CD14-positive monocyte (primary cell): ENCODE results near the gene CAMKK2. TPM values are rescaled to one million over a fixed set of nuclear protein-coding genes. Genes with fewer than 3 reads are reported as not detected.
A peak's percentile ranks its signal among the peaks of the same experiment; 100 is the strongest.

Experiments used
- DNase-seq, 3 donors: peaks; one replicate each; pipeline ENCODE4 v3.0.0-alpha.2; 2011 to 2022
- H2AFZ ChIP-seq: 2 replicates; pipeline ENCODE4 v1.6.0; 2012; ENCODE audit warnings: mild to moderate bottlenecking, low read depth, low read length, inconsistent platforms; ENCODE audit not compliant: insufficient read depth, poor library complexity, severe bottlenecking
- H3K27ac ChIP-seq, 2 donors: 1 replicate in 1 of 2; 2 replicates in 1 of 2; pipeline ENCODE4 v1.5.1; 2012 to 2013; ENCODE audit warnings: low read length in 2 of 2, control low read depth in 1 of 2, inconsistent platforms in 1 of 2, low read depth in 1 of 2, mild to moderate bottlenecking in 1 of 2
- H3K27me3 ChIP-seq, 2 donors: one replicate each; pipeline versions ENCODE4 v1.6.0 to v1.6.1; 2011 to 2013; ENCODE audit warnings: low read length in 2 of 2; ENCODE audit not compliant: control insufficient read depth in 2 of 2, insufficient read depth in 2 of 2
- H3K36me3 ChIP-seq, 2 donors: replicated peaks in 1 of 2; 1 replicate in 1 of 2; 2 replicates in 1 of 2; pipeline versions ENCODE4 v1.5.1 to v1.6.1; 2012 to 2013; ENCODE audit warnings: low read length in 2 of 2, control low read depth in 1 of 2, inconsistent platforms in 1 of 2, mild to moderate bottlenecking in 1 of 2; ENCODE audit not compliant: insufficient read depth in 2 of 2, control insufficient read depth in 1 of 2
- H3K4me1 ChIP-seq, 2 donors: 1 replicate in 1 of 2; 2 replicates in 1 of 2; pipeline versions ENCODE4 v1.5.1 to v1.6.1; 2012 to 2013; ENCODE audit warnings: low read length in 2 of 2, control low read depth in 1 of 2, inconsistent platforms in 1 of 2, mild to moderate bottlenecking in 1 of 2, moderate library complexity in 1 of 2; ENCODE audit not compliant: insufficient read depth in 2 of 2, control insufficient read depth in 1 of 2
- H3K4me2 ChIP-seq: replicated peaks from 2 replicates; pipeline ENCODE3; 2012; ENCODE audit warnings: low read length, moderate library complexity, mild to moderate bottlenecking; ENCODE audit not compliant: poor library complexity, severe bottlenecking; ENCODE audit errors: extremely low read depth
- H3K4me3 ChIP-seq, 3 experiments: fragments of 200-600 bp in 1 of 3; sonication (generic) in 1 of 3; replicated peaks in 1 of 3; 1 replicate in 2 of 3; 2 replicates in 1 of 3; pipeline ENCODE4 v1.5.1; 2011 to 2013; ENCODE audit warnings: low read length in 3 of 3, mild to moderate bottlenecking in 3 of 3, control low read depth in 2 of 3, low read depth in 2 of 3, inconsistent platforms in 1 of 3, moderate library complexity in 1 of 3
- H3K79me2 ChIP-seq: 2 replicates; pipeline ENCODE4 v1.6.0; 2012; ENCODE audit warnings: mild to moderate bottlenecking, control low read depth, inconsistent platforms, low read length, moderate library complexity; ENCODE audit not compliant: insufficient read depth
- H3K9ac ChIP-seq: 2 replicates; pipeline ENCODE4 v1.6.0; 2017; ENCODE audit warnings: low read length, mild to moderate bottlenecking; ENCODE audit not compliant: insufficient read depth, poor library complexity, severe bottlenecking
- H3K9me3 ChIP-seq, 2 donors: replicated peaks in 1 of 2; 1 replicate in 1 of 2; 2 replicates in 1 of 2; pipeline versions ENCODE4 v1.5.1 to v1.6.1; 2012 to 2013; ENCODE audit warnings: low read length in 2 of 2, control low read depth in 1 of 2; ENCODE audit not compliant: control insufficient read depth in 1 of 2, insufficient read depth in 1 of 2
- H4K20me1 ChIP-seq: 2 replicates; pipeline ENCODE4 v1.6.0; 2012; ENCODE audit warnings: mild to moderate bottlenecking, low read length, control low read depth, moderate library complexity; ENCODE audit not compliant: insufficient read depth
- H3K27ac Mint-ChIP-seq, 7 donors: one replicate each; pipeline ENCODE4 v1.8.0; 2020; ENCODE audit warnings: mild to moderate bottlenecking in 7 of 7, mixed read lengths in 7 of 7, moderate library complexity in 6 of 7, inconsistent platforms in 2 of 7
- H3K27me3 Mint-ChIP-seq, 3 donors: one replicate each; pipeline ENCODE4 v1.8.0; 2021 to 2022; ENCODE audit warnings: low read depth in 3 of 3, mild to moderate bottlenecking in 3 of 3, mixed read lengths in 3 of 3, moderate library complexity in 3 of 3, inconsistent platforms in 1 of 3
- H3K36me3 Mint-ChIP-seq, 2 donors: one replicate each; pipeline ENCODE4 v1.8.0; 2020; ENCODE audit warnings: mixed read lengths in 2 of 2, inconsistent platforms in 1 of 2, mild to moderate bottlenecking in 1 of 2
- H3K4me1 Mint-ChIP-seq: one replicate; pipeline ENCODE4 v1.8.0; 2020; ENCODE audit warnings: mild to moderate bottlenecking, mixed read lengths
- H3K4me3 Mint-ChIP-seq, 2 donors: one replicate each; pipeline ENCODE4 v1.8.0; 2020; ENCODE audit warnings: mild to moderate bottlenecking in 2 of 2, mixed read lengths in 2 of 2, moderate library complexity in 1 of 2
- H3K9me3 Mint-ChIP-seq, 7 donors: one replicate each; pipeline ENCODE4 v1.8.0; 2020 to 2022; ENCODE audit warnings: mixed read lengths in 7 of 7, mild to moderate bottlenecking in 6 of 7, moderate library complexity in 6 of 7, inconsistent platforms in 2 of 7
- WGBS: methylation state at CpG from one replicate; pipeline ENCODE4 v1.1.5; 2013; ENCODE audit warnings: missing lambda C conversion rate; ENCODE audit not compliant: insufficient coverage; 5-methylcytosine and 5-hydroxymethylcytosine counted together
- intact Hi-C, 2 donors: fragments of 100-400 bp; cut with micrococcal nuclease; formaldehyde crosslinking; loops; one replicate each; pipeline versions ENCODE4 v1.15.0 to v1.15.1; 2023
- polyA plus RNA-seq, 3 donors: library from polyadenylated mRNA; depleted of rRNA in 1 of 3; unstranded in 2 of 3; stranded (reverse) in 1 of 3; fragments of 300-500 nt in 2 of 3; fragments of >200 nt in 1 of 3; fragmentation: Illumina TruSeq in 2 of 3; gene quantifications; 1 replicate in 2 of 3; 2 replicates in 1 of 3; pipeline ENCODE4 v1.2.3, GENCODE V29; 2012 to 2021
- TF ChIP-seq, protein P1 (sequence below): fragments of 200-600 bp; IDR thresholded peaks from one replicate; pipeline ENCODE4 v1.8.0; 2022; ENCODE audit warnings: antibody characterized with exemption, mild to moderate bottlenecking

The CAMKK2 gene
- polyA plus RNA-seq, 3 donors, result 55.6 to 71.4 (median 71.0) TPM

DNA sequence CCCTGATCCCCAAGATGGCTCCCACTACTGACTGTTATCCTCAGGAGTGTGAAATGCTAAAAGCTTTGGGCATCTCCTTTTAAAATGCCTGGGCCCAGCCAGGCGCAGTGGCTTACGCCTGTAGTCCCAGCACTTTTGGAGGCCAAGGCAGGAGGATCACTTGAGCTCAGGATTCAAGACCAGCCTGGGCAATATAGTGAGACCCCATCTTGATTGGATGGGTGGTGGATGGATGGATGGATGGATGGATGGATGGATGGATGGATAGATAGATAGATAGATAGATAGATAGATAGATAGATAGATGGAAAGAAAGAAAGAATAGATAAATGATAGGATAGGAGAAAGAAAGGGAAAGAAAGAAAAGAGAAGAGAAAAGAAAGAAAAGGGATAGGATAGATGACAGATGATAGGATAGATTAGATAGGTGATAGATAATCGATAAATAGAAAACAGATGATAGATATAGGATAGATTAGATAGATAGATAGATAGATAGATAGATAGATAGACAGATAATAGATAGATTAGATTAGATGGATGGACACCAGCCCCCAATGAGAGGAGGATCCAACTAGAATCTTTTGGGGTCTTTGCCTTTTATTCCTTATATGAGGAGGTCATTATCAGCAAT is 77.0 kb downstream of the CAMKK2 start:
- WGBS, result 100% methylated on average over 2 of the region's 3 CpGs
- peak overlapping the region in 2 of 7 donors; percentile 36 to 65 for H3K27ac Mint-ChIP-seq
- DNase-seq, result no peak
- no peaks in the 10 kb centered on the region for H3K27me3 ChIP-seq
- peaks cover 38% of the 10 kb centered on the region for H3K4me1 Mint-ChIP-seq
- no peak overlapping the region for H2AFZ ChIP-seq
- peaks cover 65 to 82% of the 10 kb centered on the region in 2 donors for H3K36me3 Mint-ChIP-seq
- H3K9ac ChIP-seq, result no peak overlapping the region
- H3K4me1 ChIP-seq, result peaks cover 30 to 31% of the 10 kb centered on the region in 2 donors
- no peak overlapping the region for H3K4me2 ChIP-seq
- H3K9me3 Mint-ChIP-seq, result no peaks in the 10 kb centered on the region
- H3K4me3 ChIP-seq, result no peak overlapping the region
- TF ChIP-seq, protein P1, sequence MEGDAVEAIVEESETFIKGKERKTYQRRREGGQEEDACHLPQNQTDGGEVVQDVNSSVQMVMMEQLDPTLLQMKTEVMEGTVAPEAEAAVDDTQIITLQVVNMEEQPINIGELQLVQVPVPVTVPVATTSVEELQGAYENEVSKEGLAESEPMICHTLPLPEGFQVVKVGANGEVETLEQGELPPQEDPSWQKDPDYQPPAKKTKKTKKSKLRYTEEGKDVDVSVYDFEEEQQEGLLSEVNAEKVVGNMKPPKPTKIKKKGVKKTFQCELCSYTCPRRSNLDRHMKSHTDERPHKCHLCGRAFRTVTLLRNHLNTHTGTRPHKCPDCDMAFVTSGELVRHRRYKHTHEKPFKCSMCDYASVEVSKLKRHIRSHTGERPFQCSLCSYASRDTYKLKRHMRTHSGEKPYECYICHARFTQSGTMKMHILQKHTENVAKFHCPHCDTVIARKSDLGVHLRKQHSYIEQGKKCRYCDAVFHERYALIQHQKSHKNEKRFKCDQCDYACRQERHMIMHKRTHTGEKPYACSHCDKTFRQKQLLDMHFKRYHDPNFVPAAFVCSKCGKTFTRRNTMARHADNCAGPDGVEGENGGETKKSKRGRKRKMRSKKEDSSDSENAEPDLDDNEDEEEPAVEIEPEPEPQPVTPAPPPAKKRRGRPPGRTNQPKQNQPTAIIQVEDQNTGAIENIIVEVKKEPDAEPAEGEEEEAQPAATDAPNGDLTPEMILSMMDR, result no peak
- peak overlapping the region in 1 of 2 donors; percentile 3 for H3K27ac ChIP-seq
- intact Hi-C loops, result loop anchor here in 1 of 2 donors (5.0 kb wide), 1 partner anchor 42 kb away; no protein-coding TSS in a partner anchor
- H3K79me2 ChIP-seq, result peaks cover 42% of the 10 kb centered on the region
- peaks cover 0 to 3% (median 2%) of the 10 kb centered on the region in 3 donors for H3K27me3 Mint-ChIP-seq
- no peak overlapping the region for H3K4me3 Mint-ChIP-seq
- H3K9me3 ChIP-seq, result no peaks in the 10 kb centered on the region
- H3K36me3 ChIP-seq, result peaks cover 54 to 80% of the 10 kb centered on the region in 2 donors
- H4K20me1 ChIP-seq, result peaks cover 9% of the 10 kb centered on the region

DNA sequence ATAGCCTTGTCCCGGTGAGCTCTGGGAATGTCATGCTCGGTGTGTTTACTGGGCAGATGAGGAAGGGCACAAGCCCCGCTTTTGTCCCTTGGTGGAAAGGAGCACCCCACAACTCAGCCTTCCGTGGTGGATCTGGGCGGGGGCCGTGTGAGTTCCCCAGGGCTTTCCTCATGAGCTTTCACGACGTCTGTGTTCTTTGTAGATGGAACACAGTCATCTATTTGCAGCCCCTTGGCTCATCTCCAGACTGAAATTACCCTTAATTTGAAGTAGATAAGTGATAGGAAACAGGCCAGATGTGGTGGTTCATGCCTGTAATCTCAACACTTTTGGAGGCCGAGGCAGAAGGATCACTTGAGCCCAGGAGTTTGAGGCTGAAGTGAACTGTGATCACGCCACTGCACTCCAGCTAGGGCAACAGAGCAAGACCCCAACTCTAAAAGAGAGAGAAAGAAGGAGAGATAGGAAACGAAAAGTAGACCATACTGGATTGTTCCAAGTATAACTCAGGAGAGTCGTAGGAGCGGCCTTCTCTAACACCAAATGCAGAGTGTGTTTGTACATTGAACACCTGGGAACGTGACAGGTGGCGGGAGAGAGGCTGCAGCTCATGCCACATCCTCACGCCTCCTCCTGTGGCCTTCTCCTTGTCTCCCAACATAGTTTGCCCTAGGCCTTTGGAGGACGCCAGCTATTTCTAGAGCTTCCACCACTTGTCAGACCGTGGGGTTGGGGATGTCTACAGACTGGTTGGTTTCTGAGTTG is 77.7 kb downstream of the CAMKK2 start:
- Histone ChIP-seq H3K79me2 (peaks cover 41% of the 10 kb centered on the region), H3K4me1 (peaks cover 36 to 38% of the 10 kb centered on the region in 2 donors), H3K4me2 (no peak overlapping the region), H2AFZ (no peak overlapping the region), H3K4me3 (no peak overlapping the region), H3K36me3 (peaks cover 51 to 74% of the 10 kb centered on the region in 2 donors), H3K9ac (no peak overlapping the region), H3K27ac (peak overlapping the region in 1 of 2 donors; percentile 3), H3K27me3 (no peaks in the 10 kb centered on the region), H3K9me3 (no peaks in the 10 kb centered on the region), H4K20me1 (peaks cover 5% of the 10 kb centered on the region)
- intact Hi-C loops, result loop anchor here in 1 of 2 donors (5.0 kb wide), 1 partner anchor 41 kb away; no protein-coding TSS in a partner anchor
- DNase-seq, result no peak
- Mint-ChIP-seq H3K4me3 (no peak overlapping the region), H3K4me1 (peaks cover 43% of the 10 kb centered on the region), H3K27ac (peak overlapping the region in 3 of 7 donors; percentile 34 to 74 (median 46)), H3K36me3 (peaks cover 63 to 77% of the 10 kb centered on the region in 2 donors), H3K27me3 (peaks cover 0 to 3% (median 0%) of the 10 kb centered on the region in 3 donors), H3K9me3 (no peaks in the 10 kb centered on the region)
- WGBS, result 98% methylated on average over 9 of the region's 18 CpGs
- TF ChIP-seq, protein P1, result no peak
